ENCODE results near the gene ALB.

The ALB gene

GRCh38 chr4:73429826-73430587 is 25.9 kb downstream of the ALB start:
- no peak for DNase-seq (ENCODE audit: low read depth, low spot score)

- no peak for DNase-seq (ENCODE audit: low read depth, low spot score)
Observed at GRCh38 chr4:73431813-73432168, 27.7 kb downstream of the ALB start.

- DNase-seq (ENCODE audit: low read depth, low spot score) = no peak
Observed at GRCh38 chr4:73432169-73433000, 28.3 kb downstream of the ALB start.

- no peak for DNase-seq (ENCODE audit: low read depth, low spot score)
Observed at GRCh38 chr4:73433140-73433539, 29.1 kb downstream of the ALB start.

- no peak for DNase-seq (ENCODE audit: low read depth, low spot score)
Observed at GRCh38 chr4:73434311-73434710, 30.2 kb downstream of the ALB start.

GRCh38 chr4:73435984-73436383 is 31.9 kb downstream of the ALB start, which contains the start of gene AFP:
TSS of gene AFP (plus strand) at chr4:73436221. CDS start at chr4:73436263, 42 bp downstream.
- no peak for DNase-seq (ENCODE audit: low read depth, low spot score)

GRCh38 chr4:73436674-73437557 is 32.8 kb downstream of the ALB start:
- no peak for DNase-seq (ENCODE audit: low read depth, low spot score)

GRCh38 chr4:73437558-73437956 is 33.5 kb downstream of the ALB start:
- no peak for DNase-seq (ENCODE audit: low read depth, low spot score)

GRCh38 chr4:73438048-73438447 is 34.0 kb downstream of the ALB start:
- DNase-seq (ENCODE audit: low read depth, low spot score) = no peak

- no peak for DNase-seq (ENCODE audit: low read depth, low spot score)
Observed at GRCh38 chr4:73438582-73439215, 34.6 kb downstream of the ALB start.

- no peak for DNase-seq (ENCODE audit: low read depth, low spot score)
Observed at GRCh38 chr4:73439445-73439844, 35.4 kb downstream of the ALB start.

- no peak for DNase-seq (ENCODE audit: low read depth, low spot score)
Observed at GRCh38 chr4:73439991-73440390, 35.9 kb downstream of the ALB start.

- DNase-seq (ENCODE audit: low read depth, low spot score) = no peak
Observed at GRCh38 chr4:73440653-73441052, 36.6 kb downstream of the ALB start.

- DNase-seq (ENCODE audit: low read depth, low spot score) = no peak
Observed at GRCh38 chr4:73442275-73442674, 38.2 kb downstream of the ALB start.

GRCh38 chr4:73443224-73443623 is 39.1 kb downstream of the ALB start:
- no peak for DNase-seq (ENCODE audit: low read depth, low spot score)

GRCh38 chr4:73445383-73446335 is 41.6 kb downstream of the ALB start:
- DNase-seq (ENCODE audit: low read depth, low spot score) = no peak

GRCh38 chr4:73446336-73446938 is 42.4 kb downstream of the ALB start:
- DNase-seq (ENCODE audit: low read depth, low spot score) = no peak

GRCh38 chr4:73447671-73448070 is 43.6 kb downstream of the ALB start:
- DNase-seq (ENCODE audit: low read depth, low spot score) = no peak

GRCh38 chr4:73448448-73449203 is 44.5 kb downstream of the ALB start:
- no peak for DNase-seq (ENCODE audit: low read depth, low spot score)
